GM12875 (cell line): ENCODE results near the gene TRH.

Experiments
- H3K4me3 ChIP-seq: one replicate; pipeline ENCODE4 v1.5.1; 2011; ENCODE audit warnings: low read depth, low read length, control low read depth
- TF ChIP-seq, protein P1 (sequence below): IDR thresholded peaks from 2 replicates; pipeline ENCODE4 v1.5.1; 2011; ENCODE audit warnings: low read depth, mild to moderate bottlenecking, control low read depth, inconsistent platforms, low read length, moderate library complexity, borderline replicate concordance; ENCODE audit not compliant: insufficient read depth

Gene TRH

GRCh38 chr3:129938140-129938930 lies 36.2 kb upstream of the TRH start:
- no peak overlapping the region for H3K4me3 ChIP-seq
- TF ChIP-seq, protein P1, sequence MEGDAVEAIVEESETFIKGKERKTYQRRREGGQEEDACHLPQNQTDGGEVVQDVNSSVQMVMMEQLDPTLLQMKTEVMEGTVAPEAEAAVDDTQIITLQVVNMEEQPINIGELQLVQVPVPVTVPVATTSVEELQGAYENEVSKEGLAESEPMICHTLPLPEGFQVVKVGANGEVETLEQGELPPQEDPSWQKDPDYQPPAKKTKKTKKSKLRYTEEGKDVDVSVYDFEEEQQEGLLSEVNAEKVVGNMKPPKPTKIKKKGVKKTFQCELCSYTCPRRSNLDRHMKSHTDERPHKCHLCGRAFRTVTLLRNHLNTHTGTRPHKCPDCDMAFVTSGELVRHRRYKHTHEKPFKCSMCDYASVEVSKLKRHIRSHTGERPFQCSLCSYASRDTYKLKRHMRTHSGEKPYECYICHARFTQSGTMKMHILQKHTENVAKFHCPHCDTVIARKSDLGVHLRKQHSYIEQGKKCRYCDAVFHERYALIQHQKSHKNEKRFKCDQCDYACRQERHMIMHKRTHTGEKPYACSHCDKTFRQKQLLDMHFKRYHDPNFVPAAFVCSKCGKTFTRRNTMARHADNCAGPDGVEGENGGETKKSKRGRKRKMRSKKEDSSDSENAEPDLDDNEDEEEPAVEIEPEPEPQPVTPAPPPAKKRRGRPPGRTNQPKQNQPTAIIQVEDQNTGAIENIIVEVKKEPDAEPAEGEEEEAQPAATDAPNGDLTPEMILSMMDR = peak; percentile 23; the same call in 1 of the 2 replicates

GRCh38 chr3:129940086-129940485 lies 34.4 kb upstream of the TRH start:
- no peak overlapping the region for H3K4me3 ChIP-seq
- TF ChIP-seq, protein P1 = no peak

DNA sequence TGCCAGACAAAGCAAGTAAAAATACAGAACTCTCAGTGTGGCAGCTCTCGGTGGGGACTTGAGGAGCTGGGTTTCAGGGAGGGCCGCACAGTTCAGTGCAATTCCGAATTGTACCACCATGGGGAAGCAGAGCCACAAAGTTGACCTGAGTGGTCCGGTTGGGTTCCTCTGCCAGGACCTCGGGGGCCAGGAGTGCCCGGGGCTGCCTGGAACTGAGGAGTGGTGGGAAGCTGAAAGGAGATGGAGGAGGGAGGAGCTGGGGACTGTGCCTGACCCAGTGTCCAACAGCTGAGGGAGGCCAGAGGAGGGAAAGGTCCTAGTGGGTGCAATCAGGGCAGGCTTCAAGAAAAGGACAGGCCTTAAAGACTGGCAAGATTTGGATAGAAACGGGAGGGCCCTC lies 32.2 kb upstream of the TRH start:
- no peak overlapping the region for H3K4me3 ChIP-seq
- TF ChIP-seq, protein P1 = peak; percentile 75

GRCh38 chr3:129943020-129943419 lies 31.5 kb upstream of the TRH start:
- TF ChIP-seq, protein P1 = no peak
- H3K4me3 ChIP-seq = no peak overlapping the region

DNA sequence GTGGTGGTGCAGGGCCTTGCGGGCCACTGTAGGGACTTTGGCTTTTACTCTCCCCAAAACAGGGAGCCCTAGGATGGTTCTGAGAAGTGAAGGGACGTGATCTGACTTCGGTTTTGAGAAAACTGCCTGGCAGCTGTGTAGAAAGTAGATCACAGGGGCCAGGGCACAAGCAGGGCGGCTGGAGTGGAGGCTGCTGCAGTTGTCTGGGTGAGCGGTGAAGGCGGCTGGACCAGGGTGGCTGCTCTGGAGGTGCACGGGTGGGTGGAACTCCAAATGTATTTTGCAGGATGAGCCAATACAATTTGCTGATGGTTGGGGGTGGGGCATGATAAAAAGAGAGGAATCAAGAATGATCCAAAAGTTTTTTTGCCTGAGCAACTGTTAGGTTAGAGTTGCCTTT lies 29.8 kb upstream of the TRH start:
- no peak overlapping the region for H3K4me3 ChIP-seq
- TF ChIP-seq, protein P1 = no peak

DNA sequence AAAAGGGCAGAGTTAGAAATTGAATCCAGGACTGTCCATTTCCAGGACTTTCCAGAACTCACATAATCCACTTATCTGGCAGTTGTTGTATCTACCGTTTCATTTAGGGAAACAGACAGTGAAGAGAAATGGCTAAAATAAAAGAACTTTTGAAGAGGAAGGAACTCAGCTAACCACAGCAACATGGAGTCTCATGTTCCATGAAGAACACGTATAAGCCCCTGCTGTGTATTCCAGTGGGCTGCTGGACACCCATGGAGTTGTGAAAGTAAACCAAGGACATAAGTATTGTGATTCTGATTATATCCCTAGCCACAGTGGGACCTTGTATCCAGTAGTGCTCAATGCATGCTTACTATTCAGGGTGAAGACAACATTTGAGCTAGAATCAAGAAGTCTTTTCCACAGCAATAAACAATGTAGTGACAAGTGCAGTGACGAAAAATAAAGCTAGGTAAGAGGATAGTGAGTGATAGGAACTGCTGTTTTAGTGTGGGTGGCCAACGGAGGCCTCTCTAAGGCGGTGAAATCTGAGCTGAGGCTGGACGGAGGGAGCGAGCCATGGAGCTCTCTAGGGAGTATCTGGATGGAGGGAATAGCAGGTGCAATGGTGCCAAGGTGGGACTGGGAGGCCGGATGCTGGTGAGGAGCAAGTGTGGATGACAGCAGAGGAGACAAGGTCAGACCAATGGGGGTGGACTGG lies 26.8 kb upstream of the TRH start:
- TF ChIP-seq, protein P1 = no peak
- H3K4me3 ChIP-seq = no peak overlapping the region
